Measurements from ENCODE around the gene DAPK1.

The DAPK1 gene

GRCh38 chr9:87706066-87706739 is 208.5 kb downstream of the DAPK1 start:
- WGBS, result 97% methylated on average over 39 of the region's 39 CpGs
- no peak overlapping the region for H2BK12ac ChIP-seq (ENCODE audit: low read length in 2 of 2)
- H3K14ac ChIP-seq (ENCODE audit: low read length in 2 of 2), result peak overlapping the region in 1 of 2 experiments; percentile 9

GRCh38 chr9:87707805-87708506 is 210.3 kb downstream of the DAPK1 start:
- no peak overlapping the region for H2BK5ac ChIP-seq (ENCODE audit: low read depth, low read length, poor library complexity, severe bottlenecking)
- no peak overlapping the region for H3K27ac ChIP-seq (ENCODE audit: low read length, poor library complexity, severe bottlenecking)
- no peak overlapping the region for H4K8ac ChIP-seq (ENCODE audit: low read length)
- no peak overlapping the region for H3K9ac ChIP-seq (ENCODE audit: low read length)
- peaks cover 21% of the 10 kb centered on the region for H3K4me1 ChIP-seq (ENCODE audit: control insufficient read depth, insufficient read depth, low read depth, low read length)
- no peak overlapping the region for H2BK12ac ChIP-seq (ENCODE audit: low read length in 2 of 2)
- no peak overlapping the region for H2AFZ ChIP-seq (ENCODE audit: low read depth, low read length)
- peak overlapping the region; percentile 33 for H2AK5ac ChIP-seq (ENCODE audit: low read length, severe bottlenecking)
- H3K18ac ChIP-seq (ENCODE audit: low read depth in 1 of 2, low read length in 2 of 2), result no peak overlapping the region
- H3K4me2 ChIP-seq (ENCODE audit: low read length, poor library complexity, severe bottlenecking), result no peak overlapping the region
- peaks cover 17% of the 10 kb centered on the region for H3K79me1 ChIP-seq (replicated peaks; ENCODE audit: low read length, poor library complexity, severe bottlenecking)
- no peak overlapping the region for H3K14ac ChIP-seq (ENCODE audit: low read length in 2 of 2)
- H3K23ac ChIP-seq (ENCODE audit: low read length in 2 of 2), result no peak overlapping the region
- H3K4me3 ChIP-seq (ENCODE audit: insufficient read depth in 1 of 2, low read depth in 1 of 2, low read length in 2 of 2), result no peak overlapping the region
- H3K36me3 ChIP-seq (ENCODE audit: control insufficient read depth in 1 of 2, insufficient read depth in 2 of 2, low read depth in 1 of 2, low read length in 2 of 2), result peaks cover 30 to 31% of the 10 kb centered on the region in 2 experiments
- WGBS, result 97% methylated on average over 3 of the region's 6 CpGs
- DNase-seq, result no peak
- no peaks in the 10 kb centered on the region for H3K27me3 ChIP-seq (ENCODE audit: control insufficient read depth in 1 of 2, insufficient read depth in 1 of 2, low read length in 2 of 2)
- H4K91ac ChIP-seq (ENCODE audit: low read length), result no peak overlapping the region
- H2BK15ac ChIP-seq (ENCODE audit: low read depth, poor library complexity, severe bottlenecking), result no peak overlapping the region
- H3K9me3 ChIP-seq (ENCODE audit: control insufficient read depth, low read length), result no peaks in the 10 kb centered on the region
- H2BK120ac ChIP-seq (ENCODE audit: low read depth, low read length), result no peak overlapping the region
- H3K4ac ChIP-seq (ENCODE audit: low read depth in 1 of 2, low read length in 2 of 2), result no peak overlapping the region

More at GRCh38 chr9:87706066-87706739, 208.5 kb downstream of the DAPK1 start:
- Histone ChIP-seq H2AFZ (ENCODE audit: low read depth, low read length) (no peak overlapping the region), H2BK5ac (ENCODE audit: low read depth, low read length, poor library complexity, severe bottlenecking) (no peak overlapping the region), H3K27ac (ENCODE audit: low read length, poor library complexity, severe bottlenecking) (no peak overlapping the region), H3K4me3 (ENCODE audit: insufficient read depth in 1 of 2, low read depth in 1 of 2, low read length in 2 of 2) (no peak overlapping the region), H2AK5ac (ENCODE audit: low read length, severe bottlenecking) (no peak overlapping the region), H2BK120ac (ENCODE audit: low read depth, low read length) (no peak overlapping the region), H2BK15ac (ENCODE audit: low read depth, poor library complexity, severe bottlenecking) (no peak overlapping the region), H4K8ac (ENCODE audit: low read length) (no peak overlapping the region), H3K4me1 (ENCODE audit: control insufficient read depth, insufficient read depth, low read depth, low read length) (peaks cover 20% of the 10 kb centered on the region), H3K36me3 (ENCODE audit: control insufficient read depth in 1 of 2, insufficient read depth in 2 of 2, low read depth in 1 of 2, low read length in 2 of 2) (peaks cover 31 to 33% of the 10 kb centered on the region in 2 experiments), H3K18ac (ENCODE audit: low read depth in 1 of 2, low read length in 2 of 2) (no peak overlapping the region), H3K4ac (ENCODE audit: low read depth in 1 of 2, low read length in 2 of 2) (no peak overlapping the region), H3K9ac (ENCODE audit: low read length) (no peak overlapping the region), H3K9me3 (ENCODE audit: control insufficient read depth, low read length) (no peaks in the 10 kb centered on the region), H4K91ac (ENCODE audit: low read length) (no peak overlapping the region), H3K23ac (ENCODE audit: low read length in 2 of 2) (no peak overlapping the region), H3K4me2 (ENCODE audit: low read length, poor library complexity, severe bottlenecking) (no peak overlapping the region), H3K27me3 (ENCODE audit: control insufficient read depth in 1 of 2, insufficient read depth in 1 of 2, low read length in 2 of 2) (no peaks in the 10 kb centered on the region), H3K79me1 (replicated peaks; ENCODE audit: low read length, poor library complexity, severe bottlenecking) (peaks cover 17% of the 10 kb centered on the region)
- DNase-seq, result no peak

- DNase-seq, result no peak
- H3K27me3 ChIP-seq (ENCODE audit: control insufficient read depth in 1 of 2, insufficient read depth in 1 of 2, low read length in 2 of 2), result no peaks in the 10 kb centered on the region
- no peak overlapping the region for H3K27ac ChIP-seq (ENCODE audit: low read length, poor library complexity, severe bottlenecking)
- 97% methylated on average over 2 of the region's 5 CpGs for WGBS
- no peak overlapping the region for H4K91ac ChIP-seq (ENCODE audit: low read length)
- H2AK5ac ChIP-seq (ENCODE audit: low read length, severe bottlenecking), result no peak overlapping the region
- H4K8ac ChIP-seq (ENCODE audit: low read length), result no peak overlapping the region
- no peaks in the 10 kb centered on the region for H3K9me3 ChIP-seq (ENCODE audit: control insufficient read depth, low read length)
- H3K4ac ChIP-seq (ENCODE audit: low read depth in 1 of 2, low read length in 2 of 2), result no peak overlapping the region
- H3K79me1 ChIP-seq (replicated peaks; ENCODE audit: low read length, poor library complexity, severe bottlenecking), result peaks cover 15% of the 10 kb centered on the region
- H3K4me3 ChIP-seq (ENCODE audit: insufficient read depth in 1 of 2, low read depth in 1 of 2, low read length in 2 of 2), result no peak overlapping the region
- no peak overlapping the region for H3K23ac ChIP-seq (ENCODE audit: low read length in 2 of 2)
- H2BK120ac ChIP-seq (ENCODE audit: low read depth, low read length), result no peak overlapping the region
- no peak overlapping the region for H3K18ac ChIP-seq (ENCODE audit: low read depth in 1 of 2, low read length in 2 of 2)
- H2AFZ ChIP-seq (ENCODE audit: low read depth, low read length), result no peak overlapping the region
- H3K9ac ChIP-seq (ENCODE audit: low read length), result no peak overlapping the region
- H2BK15ac ChIP-seq (ENCODE audit: low read depth, poor library complexity, severe bottlenecking), result no peak overlapping the region
- H3K36me3 ChIP-seq (ENCODE audit: control insufficient read depth in 1 of 2, insufficient read depth in 2 of 2, low read depth in 1 of 2, low read length in 2 of 2), result peaks cover 25 to 26% of the 10 kb centered on the region in 2 experiments
- H2BK12ac ChIP-seq (ENCODE audit: low read length in 2 of 2), result no peak overlapping the region
- no peak overlapping the region for H3K14ac ChIP-seq (ENCODE audit: low read length in 2 of 2)
- H3K4me2 ChIP-seq (ENCODE audit: low read length, poor library complexity, severe bottlenecking), result no peak overlapping the region
- H2BK5ac ChIP-seq (ENCODE audit: low read depth, low read length, poor library complexity, severe bottlenecking), result no peak overlapping the region
- peaks cover 19% of the 10 kb centered on the region for H3K4me1 ChIP-seq (ENCODE audit: control insufficient read depth, insufficient read depth, low read depth, low read length)
Measured at GRCh38 chr9:87708546-87708945, 210.9 kb downstream of the DAPK1 start.

- Histone ChIP-seq H2BK5ac (ENCODE audit: low read depth, low read length, poor library complexity, severe bottlenecking) (no peak overlapping the region), H4K8ac (ENCODE audit: low read length) (no peak overlapping the region), H2BK12ac (ENCODE audit: low read length in 2 of 2) (peak overlapping the region in 1 of 2 experiments; percentile 7), H3K36me3 (ENCODE audit: control insufficient read depth in 1 of 2, insufficient read depth in 2 of 2, low read depth in 1 of 2, low read length in 2 of 2) (peaks cover 25% of the 10 kb centered on the region in 2 experiments), H3K9ac (ENCODE audit: low read length) (no peak overlapping the region), H2AFZ (ENCODE audit: low read depth, low read length) (no peak overlapping the region), H3K18ac (ENCODE audit: low read depth in 1 of 2, low read length in 2 of 2) (no peak overlapping the region), H3K4me1 (ENCODE audit: control insufficient read depth, insufficient read depth, low read depth, low read length) (peaks cover 17% of the 10 kb centered on the region), H3K4me2 (ENCODE audit: low read length, poor library complexity, severe bottlenecking) (no peak overlapping the region), H3K4me3 (ENCODE audit: insufficient read depth in 1 of 2, low read depth in 1 of 2, low read length in 2 of 2) (no peak overlapping the region), H3K27ac (ENCODE audit: low read length, poor library complexity, severe bottlenecking) (no peak overlapping the region), H3K14ac (ENCODE audit: low read length in 2 of 2) (no peak overlapping the region), H3K79me1 (replicated peaks; ENCODE audit: low read length, poor library complexity, severe bottlenecking) (peaks cover 15% of the 10 kb centered on the region), H3K23ac (ENCODE audit: low read length in 2 of 2) (no peak overlapping the region), H2BK120ac (ENCODE audit: low read depth, low read length) (no peak overlapping the region), H3K4ac (ENCODE audit: low read depth in 1 of 2, low read length in 2 of 2) (no peak overlapping the region), H4K91ac (ENCODE audit: low read length) (no peak overlapping the region), H2BK15ac (ENCODE audit: low read depth, poor library complexity, severe bottlenecking) (no peak overlapping the region), H3K27me3 (ENCODE audit: control insufficient read depth in 1 of 2, insufficient read depth in 1 of 2, low read length in 2 of 2) (no peaks in the 10 kb centered on the region), H2AK5ac (ENCODE audit: low read length, severe bottlenecking) (no peak overlapping the region), H3K9me3 (ENCODE audit: control insufficient read depth, low read length) (no peaks in the 10 kb centered on the region)
- 93% methylated on average over 6 of the region's 7 CpGs for WGBS
- no peak for DNase-seq
Measured at GRCh38 chr9:87708986-87709728, 211.5 kb downstream of the DAPK1 start.

Measured in mesenchymal stem cell (in vitro differentiated cells and primary cell).